ENCODE data around the gene C19orf81.
A peak's percentile ranks its signal among the peaks of the same experiment; 100 is the strongest.

C19orf81 gene

GRCh38 chr19:50701367-50701985 is 52.2 kb downstream of the C19orf81 start:
- no peak for DNase-seq (ENCODE audit: low read depth)
- no peak overlapping the region for H3K4me3 ChIP-seq (ENCODE audit: low read depth, low read length)
- TF ChIP-seq CTCF (IDR thresholded peaks at IDR 0.05; ENCODE audit: low read depth, low read length, missing control alignments): no peak

- H3K4me3 ChIP-seq (ENCODE audit: low read depth, low read length): no peak overlapping the region
- no peak for DNase-seq (ENCODE audit: low read depth)
- TF ChIP-seq CTCF (IDR thresholded peaks at IDR 0.05; ENCODE audit: low read depth, low read length, missing control alignments): no peak
These were observed 53.1 kb downstream of the C19orf81 start for GRCh38 chr19:50702158-50702870.

- TF ChIP-seq CTCF (IDR thresholded peaks at IDR 0.05; ENCODE audit: low read depth, low read length, missing control alignments): no peak
- H3K4me3 ChIP-seq (ENCODE audit: low read depth, low read length): no peak overlapping the region
- DNase-seq (ENCODE audit: low read depth): no peak
These were observed 53.9 kb downstream of the C19orf81 start for GRCh38 chr19:50702871-50703829.

- H3K4me3 ChIP-seq (ENCODE audit: low read depth, low read length): no peak overlapping the region
- DNase-seq (ENCODE audit: low read depth): no peak
- no peak for TF ChIP-seq CTCF (IDR thresholded peaks at IDR 0.05; ENCODE audit: low read depth, low read length, missing control alignments)
These were observed 54.9 kb downstream of the C19orf81 start for GRCh38 chr19:50703915-50704796.

- H3K4me3 ChIP-seq (ENCODE audit: low read depth, low read length): no peak overlapping the region
- no peak for DNase-seq (ENCODE audit: low read depth)
- peak; percentile 85 for TF ChIP-seq CTCF (IDR thresholded peaks at IDR 0.05; ENCODE audit: low read depth, low read length, missing control alignments)
These were observed 56.3 kb downstream of the C19orf81 start for GRCh38 chr19:50705422-50706019.

- DNase-seq (ENCODE audit: low read depth): no peak
- no peak for TF ChIP-seq CTCF (IDR thresholded peaks at IDR 0.05; ENCODE audit: low read depth, low read length, missing control alignments)
- H3K4me3 ChIP-seq (ENCODE audit: low read depth, low read length): no peak overlapping the region
These were observed 57.1 kb downstream of the C19orf81 start for GRCh38 chr19:50706387-50706786.

Measured in GM12864 (cell line).